HG03521 (cell line): ENCODE measurements around the gene PPIL6.
"Not testable (repeated sequence)": the region's sequence is repeated elsewhere in the genome, so short reads cannot be mapped to it uniquely, and the experiment has no call there.

Source experiments
- ATAC-seq: cut with Tn5 transposase; IDR thresholded peaks from one replicate; pipeline ENCODE4 v1.9.1; 2021; ENCODE audit warnings: mild to moderate bottlenecking, moderate library complexity; ENCODE audit not compliant: unreplicated experiment

The PPIL6 gene

GRCh38 chr6:109369728-109370127 is 70.7 kb downstream of the PPIL6 start:
- ATAC-seq: no peak

GRCh38 chr6:109364382-109365078 is 75.9 kb downstream of the PPIL6 start:
- not testable (repeated sequence) for ATAC-seq

- no peak for ATAC-seq
Observed at GRCh38 chr6:109363753-109364152, 76.7 kb downstream of the PPIL6 start.

GRCh38 chr6:109362102-109362884 is 78.1 kb downstream of the PPIL6 start:
- no peak for ATAC-seq

- no peak for ATAC-seq
Observed at GRCh38 chr6:109360791-109361190, 79.6 kb downstream of the PPIL6 start.

GRCh38 chr6:109360281-109360680 is 80.1 kb downstream of the PPIL6 start:
- no peak for ATAC-seq

GRCh38 chr6:109359248-109359647 is 81.2 kb downstream of the PPIL6 start:
- no peak for ATAC-seq

GRCh38 chr6:109358204-109358603 is 82.2 kb downstream of the PPIL6 start:
- ATAC-seq: no peak

GRCh38 chr6:109356237-109356636 is 84.2 kb downstream of the PPIL6 start:
- ATAC-seq: no peak

- ATAC-seq: no peak
Observed at GRCh38 chr6:109351231-109352130, 88.9 kb downstream of the PPIL6 start.

- no peak for ATAC-seq
Observed at GRCh38 chr6:109349419-109349987, 90.9 kb downstream of the PPIL6 start.

- no peak for ATAC-seq
Observed at GRCh38 chr6:109348226-109348625, 92.2 kb downstream of the PPIL6 start.

- no peak for ATAC-seq
Observed at GRCh38 chr6:109347779-109348178, 92.6 kb downstream of the PPIL6 start.

GRCh38 chr6:109345986-109346385 is 94.4 kb downstream of the PPIL6 start:
- no peak for ATAC-seq

- no peak for ATAC-seq
Observed at GRCh38 chr6:109344226-109344625, 96.2 kb downstream of the PPIL6 start.

GRCh38 chr6:109343518-109343917 is 96.9 kb downstream of the PPIL6 start:
- no peak for ATAC-seq

- no peak for ATAC-seq
Observed at GRCh38 chr6:109342911-109343310, 97.5 kb downstream of the PPIL6 start.

GRCh38 chr6:109342506-109342905 is 97.9 kb downstream of the PPIL6 start:
- ATAC-seq: no peak

GRCh38 chr6:109340811-109341210 is 99.6 kb downstream of the PPIL6 start:
- no peak for ATAC-seq
